H1 (cell line): Measurements from ENCODE around the gene ZBTB20. TPM values are rescaled to one million over a fixed set of nuclear protein-coding genes. Genes with fewer than 3 reads are reported as not detected.
A peak's percentile ranks its signal among the peaks of the same experiment; 100 is the strongest.

Experiments used
- CHD2 ChIP-seq: IDR thresholded peaks from 2 replicates; pipeline ENCODE4 v1.6.1; 2012; ENCODE audit warnings: low read length, improper control_type of control experiment
- CHD7 ChIP-seq: fragments of 300-600 bp; sonication (generic); IDR thresholded peaks from 2 replicates; pipeline ENCODE4 v1.7.1; 2012; ENCODE audit warnings: low read length, moderate library complexity, mild to moderate bottlenecking, inconsistent platforms; ENCODE audit not compliant: insufficient replicate concordance
- CREB1 ChIP-seq: IDR thresholded peaks from 2 replicates; pipeline ENCODE4 v1.6.1; 2012; ENCODE audit warnings: inconsistent platforms
- CTBP2 ChIP-seq: IDR thresholded peaks from 2 replicates; pipeline ENCODE4 v1.7.0; 2011; ENCODE audit warnings: borderline replicate concordance, mild to moderate bottlenecking, moderate library complexity, mixed read lengths, low read length; ENCODE audit not compliant: insufficient read depth, insufficient read length
- EP300 ChIP-seq, 2 experiments: IDR thresholded peaks; 1 replicate in 1 of 2; 2 replicates in 1 of 2; pipeline ENCODE4 v1.6.1; 2011 to 2012; ENCODE audit warnings: low read depth in 2 of 2, low read length in 2 of 2, mild to moderate bottlenecking in 2 of 2, borderline replicate concordance in 1 of 2, inconsistent platforms in 1 of 2, moderate library complexity in 1 of 2
- EZH2 ChIP-seq: fragments of 200-600 bp; sonication (generic); IDR thresholded peaks from 2 replicates; pipeline ENCODE4 v1.7.1; 2012; ENCODE audit warnings: low read depth, mild to moderate bottlenecking, moderate library complexity, low read length, inconsistent platforms; ENCODE audit not compliant: severe bottlenecking
- SIX5 ChIP-seq: IDR thresholded peaks from 2 replicates; pipeline ENCODE4 v1.6.1; 2011; ENCODE audit warnings: mild to moderate bottlenecking, low read depth, low read length
- SP2 ChIP-seq: IDR thresholded peaks from 2 replicates; pipeline ENCODE4 v1.6.1; 2012; ENCODE audit warnings: mild to moderate bottlenecking, low read length, inconsistent platforms
- TAF7 ChIP-seq: optimal IDR thresholded peaks from 2 replicates; pipeline ENCODE3; 2011; ENCODE audit warnings: low read depth, mild to moderate bottlenecking, inconsistent platforms, low read length, moderate library complexity, borderline replicate concordance
- YY1 ChIP-seq: IDR thresholded peaks from 2 replicates; pipeline ENCODE4 v1.6.1; 2011; ENCODE audit warnings: low read depth, mild to moderate bottlenecking, low read length
- polyA plus RNA-seq, 7 experiments: library from polyadenylated mRNA; depleted of rRNA in 3 of 7; stranded (reverse) in 5 of 7; unstranded in 2 of 7; fragments of >200 nt in 5 of 7; fragments of 200-250 nt in 2 of 7; gene quantifications; 1 replicate in 5 of 7; 2 replicates in 1 of 7; 4 replicates in 1 of 7; pipeline versions ENCODE4 v1.2.1 to v1.2.3, GENCODE V29; 2011 to 2013; ENCODE audit warnings: missing spikeins in 2 of 7, mixed read lengths in 2 of 7
- total RNA-seq: library from RNA; stranded (reverse); fragmentation: NEBNext Ultra II Directional; extraction: Animal tissue kit (Norgen Biotek cat#: 25700); gene quantifications from 2 replicates; pipeline ENCODE4 v1.2.1, GENCODE V29; 2021

The ZBTB20 gene
- total and polyA plus RNA-seq, 2 of the 8 experiments (the other 6 are each of a cell fraction or from before 2014, with no cell fraction given), result 0.35 to 1.3 TPM

- no peak for TF ChIP-seq CHD7
- TF ChIP-seq CREB1, result no peak
- TF ChIP-seq TAF7, result no peak
- TF ChIP-seq SIX5, result no peak
- no peak for TF ChIP-seq CTBP2
- TF ChIP-seq SP2, result no peak
- no peak for TF ChIP-seq EP300 (IDR thresholded peaks at IDR 0.05; ENCODE audit: borderline replicate concordance in 1 of 2, low read depth in 2 of 2, low read length in 2 of 2)
- no peak for TF ChIP-seq EZH2
- TF ChIP-seq CHD2, result peak; percentile 89
- TF ChIP-seq YY1, result no peak
These were observed at the start of gene ZBTB20 (continued) for GRCh38 chr3:115146418-115147328.
